IPS-18c (cell line): Measurements from ENCODE around the gene GATB.
"Not testable (repeated sequence)": the region's sequence is repeated elsewhere in the genome, so short reads cannot be mapped to it uniquely, and the experiment has no call there.

Experiments
- H3K4me3 ChIP-seq: 2 replicates; pipeline ENCODE4 v1.7.0; 2013; ENCODE audit warnings: low read depth, mild to moderate bottlenecking, low read length, moderate library complexity; ENCODE audit not compliant: insufficient read depth
- H3K9me3 ChIP-seq: one replicate; pipeline ENCODE4 v1.6.1; 2013; ENCODE audit warnings: mild to moderate bottlenecking, low read length, moderate library complexity; ENCODE audit not compliant: control insufficient read depth, insufficient read depth

The GATB gene

GRCh38 chr4:151750156-151750555 lies 10.7 kb downstream of the GATB start:
- no peaks in the 10 kb centered on the region for H3K9me3 ChIP-seq
- no peak overlapping the region for H3K4me3 ChIP-seq

DNA sequence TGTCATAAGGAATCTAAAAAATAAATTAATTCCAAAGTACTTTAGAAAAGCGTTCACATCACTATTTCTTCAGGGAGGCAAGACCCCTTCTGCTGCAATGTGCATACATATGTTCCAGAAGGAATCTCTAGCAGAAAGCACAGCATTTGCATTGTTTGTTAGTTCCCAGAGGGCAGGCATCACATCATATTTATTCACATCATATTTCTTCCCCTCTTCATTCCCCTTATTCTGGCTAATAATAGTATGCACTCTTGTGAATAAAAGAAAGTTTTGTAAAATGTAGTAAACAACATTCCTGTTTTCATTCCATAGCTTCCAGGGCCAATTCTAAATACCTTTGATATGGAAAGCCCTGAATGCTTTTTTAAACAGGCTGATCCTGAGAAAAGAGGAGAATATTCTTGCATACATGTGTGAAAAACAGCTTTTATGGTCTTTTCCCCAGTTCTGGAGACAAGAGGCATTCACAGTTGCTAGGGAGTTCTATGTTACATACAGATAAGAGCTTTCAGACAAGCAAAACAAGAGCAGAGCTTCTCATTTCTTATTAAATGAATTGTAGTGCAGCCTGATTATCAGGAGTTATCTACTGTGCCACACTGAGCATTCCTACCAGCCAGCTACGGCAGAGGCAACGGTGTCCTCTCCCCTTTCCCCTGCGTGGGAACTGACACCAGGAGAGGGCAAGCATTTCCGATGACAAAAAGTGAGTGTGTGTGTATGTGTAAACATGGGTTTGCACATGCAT lies 15.2 kb downstream of the GATB start:
- Histone ChIP-seq H3K9me3 (no peaks in the 10 kb centered on the region), H3K4me3 (no peak overlapping the region)

GRCh38 chr4:151744614-151745013 lies 16.2 kb downstream of the GATB start:
- Histone ChIP-seq H3K9me3 (no peaks in the 10 kb centered on the region), H3K4me3 (no peak overlapping the region)

DNA sequence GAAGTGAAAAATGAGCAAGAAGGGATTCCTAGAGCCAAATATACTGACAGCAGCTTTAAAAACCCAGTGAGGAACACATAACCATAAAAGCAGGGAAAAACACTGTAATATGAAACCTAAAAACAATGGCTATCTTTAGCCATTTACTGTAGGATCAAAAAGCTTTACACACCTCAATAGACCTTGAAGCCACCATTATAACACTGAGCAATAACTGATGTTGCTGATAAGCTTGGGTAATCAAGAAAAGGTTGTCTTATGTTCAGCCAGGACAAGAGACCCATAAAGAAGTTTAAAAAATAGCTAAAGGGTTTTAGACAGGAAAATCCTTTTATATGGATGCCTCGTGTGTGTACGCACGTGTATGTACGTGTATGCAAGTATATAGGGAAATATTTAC lies 16.9 kb downstream of the GATB start:
- no peaks in the 10 kb centered on the region for H3K9me3 ChIP-seq

DNA sequence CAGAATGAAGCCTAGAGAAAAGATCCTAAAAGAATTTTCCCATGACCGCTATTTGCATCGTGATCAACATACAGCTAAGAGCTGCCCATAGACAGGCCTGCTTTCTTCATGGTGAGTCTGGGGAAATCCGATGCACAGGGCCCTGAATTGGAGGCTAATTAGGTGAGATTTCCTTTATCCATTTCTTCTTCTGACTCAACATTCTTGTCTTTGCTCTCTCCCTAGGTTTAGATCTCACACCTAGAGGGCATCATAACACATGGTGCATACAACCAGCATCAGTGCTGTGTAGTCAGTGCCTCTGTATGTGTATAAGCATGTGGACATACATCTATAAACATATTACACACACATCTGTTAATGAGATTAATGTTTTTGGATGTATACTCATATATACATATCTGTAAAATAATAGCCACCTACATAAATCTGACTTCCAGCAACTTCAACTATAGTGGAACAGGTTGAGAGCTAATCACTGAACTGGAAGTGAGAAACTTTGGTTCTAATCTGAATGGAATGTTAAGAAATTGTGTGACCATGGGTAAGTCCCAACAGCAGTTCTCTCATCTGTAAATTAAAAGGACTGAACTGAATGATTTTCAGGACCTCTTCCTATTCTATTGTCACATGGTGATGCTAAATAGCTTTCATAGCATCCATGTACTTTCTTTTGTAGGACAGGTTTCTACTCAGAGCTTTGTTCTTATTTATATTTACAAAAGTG lies 17.5 kb downstream of the GATB start:
- no peaks in the 10 kb centered on the region for H3K9me3 ChIP-seq
- H3K4me3 ChIP-seq: no peak overlapping the region

More for the DNA sequence above, 16.9 kb downstream of the GATB start:
- no peak overlapping the region for H3K4me3 ChIP-seq

DNA sequence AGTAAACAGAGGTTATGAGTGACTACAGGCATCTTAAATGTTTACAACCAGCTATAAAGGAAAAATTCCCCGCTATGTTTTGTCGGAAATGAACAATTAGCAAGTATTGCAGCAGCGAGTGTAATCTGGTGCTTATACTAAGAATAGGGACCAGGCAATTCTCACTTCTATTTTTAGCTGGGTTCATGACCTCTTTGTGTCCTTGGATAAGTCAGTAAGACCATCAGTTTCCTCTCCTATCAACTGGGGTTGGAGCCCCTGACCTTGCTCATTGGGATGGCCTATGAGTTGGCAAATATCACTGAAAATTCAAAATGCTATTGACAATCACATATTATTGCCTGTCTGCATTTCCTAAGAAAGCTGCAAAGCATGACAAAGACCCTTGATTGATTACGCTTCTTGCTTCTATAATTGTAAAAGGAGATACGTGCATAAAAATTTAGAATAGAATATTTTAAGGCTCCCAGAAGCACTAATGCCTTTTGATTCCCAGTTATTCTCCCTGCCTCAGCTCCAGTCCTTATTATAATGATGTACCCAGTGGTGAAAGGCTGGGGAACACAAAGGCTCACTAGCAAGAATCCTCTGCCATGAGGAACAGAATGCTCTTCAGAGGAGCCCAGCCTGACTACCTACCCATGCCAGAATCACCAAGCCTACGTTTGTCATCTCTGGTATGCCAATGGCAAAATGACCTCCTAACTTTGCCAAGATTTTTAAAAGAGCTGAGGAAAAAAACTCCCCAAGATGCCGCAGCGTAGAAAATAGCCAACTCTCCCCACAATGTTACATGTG lies 21.9 kb downstream of the GATB start:
- no peak overlapping the region for H3K4me3 ChIP-seq
- H3K9me3 ChIP-seq: peaks cover 5% of the 10 kb centered on the region

DNA sequence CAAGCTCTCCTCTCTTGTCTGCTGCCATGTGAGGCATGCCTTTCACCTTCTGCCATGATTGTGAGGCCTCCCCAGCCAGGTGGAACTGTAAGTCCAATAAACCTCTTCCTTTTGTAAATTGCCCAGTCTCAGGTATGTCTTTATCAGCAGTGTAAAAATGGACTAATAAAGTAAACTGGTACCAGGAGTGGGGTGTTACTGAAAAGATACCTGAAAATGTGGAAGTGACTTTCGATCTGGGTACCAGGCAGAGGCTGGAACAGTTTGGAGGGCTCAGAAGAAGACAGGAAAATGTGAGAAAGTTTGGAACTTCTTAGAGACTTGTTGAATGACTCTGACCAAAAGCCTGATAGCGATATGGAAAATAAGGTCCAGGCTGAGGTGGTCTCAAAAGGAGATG lies 24.0 kb downstream of the GATB start:
- H3K4me3 ChIP-seq, H3K9me3 ChIP-seq: not testable (repeated sequence)

DNA sequence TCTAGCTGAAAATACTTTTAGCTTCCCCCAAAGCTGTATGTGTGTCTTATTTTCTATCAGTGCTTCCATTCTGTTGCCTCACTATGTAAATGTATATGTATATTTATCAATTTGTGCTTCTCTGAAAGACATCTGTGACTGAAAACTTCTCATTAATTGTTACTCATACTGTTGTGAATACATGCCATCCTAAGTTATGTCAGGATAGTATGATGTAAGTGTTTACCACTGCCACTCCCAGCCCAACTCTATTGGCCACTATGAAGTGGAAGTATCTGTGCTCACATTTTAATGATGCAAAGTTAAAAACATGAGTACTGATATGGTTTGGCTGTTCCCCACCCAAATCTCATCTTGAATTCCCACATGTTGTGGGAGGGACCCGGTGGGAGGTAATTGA lies 24.4 kb downstream of the GATB start:
- Histone ChIP-seq H3K9me3 (peaks cover 5% of the 10 kb centered on the region), H3K4me3 (no peak overlapping the region)

DNA sequence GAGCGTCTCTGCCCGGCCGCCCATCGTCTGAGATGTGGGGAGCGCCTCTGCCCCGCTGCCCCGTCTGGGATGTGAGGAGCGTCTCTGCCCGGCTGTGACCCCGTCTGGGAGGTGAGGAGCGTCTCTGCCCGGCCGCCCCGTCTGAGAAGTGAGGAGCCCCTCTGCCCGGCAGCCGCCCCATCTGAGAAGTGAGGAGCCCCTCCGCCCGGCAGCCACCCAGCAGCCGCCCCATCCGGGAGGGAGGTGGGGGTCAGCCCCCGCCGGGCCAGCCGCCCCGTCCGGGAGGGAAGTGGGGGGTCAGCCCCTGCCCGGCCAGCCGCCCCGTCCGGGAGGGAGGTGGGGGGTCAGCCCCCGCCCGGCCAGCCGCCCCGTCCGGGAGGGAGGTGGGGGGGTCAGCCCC lies 29.1 kb downstream of the GATB start:
- not testable (repeated sequence) for H3K4me3 ChIP-seq, H3K9me3 ChIP-seq

DNA sequence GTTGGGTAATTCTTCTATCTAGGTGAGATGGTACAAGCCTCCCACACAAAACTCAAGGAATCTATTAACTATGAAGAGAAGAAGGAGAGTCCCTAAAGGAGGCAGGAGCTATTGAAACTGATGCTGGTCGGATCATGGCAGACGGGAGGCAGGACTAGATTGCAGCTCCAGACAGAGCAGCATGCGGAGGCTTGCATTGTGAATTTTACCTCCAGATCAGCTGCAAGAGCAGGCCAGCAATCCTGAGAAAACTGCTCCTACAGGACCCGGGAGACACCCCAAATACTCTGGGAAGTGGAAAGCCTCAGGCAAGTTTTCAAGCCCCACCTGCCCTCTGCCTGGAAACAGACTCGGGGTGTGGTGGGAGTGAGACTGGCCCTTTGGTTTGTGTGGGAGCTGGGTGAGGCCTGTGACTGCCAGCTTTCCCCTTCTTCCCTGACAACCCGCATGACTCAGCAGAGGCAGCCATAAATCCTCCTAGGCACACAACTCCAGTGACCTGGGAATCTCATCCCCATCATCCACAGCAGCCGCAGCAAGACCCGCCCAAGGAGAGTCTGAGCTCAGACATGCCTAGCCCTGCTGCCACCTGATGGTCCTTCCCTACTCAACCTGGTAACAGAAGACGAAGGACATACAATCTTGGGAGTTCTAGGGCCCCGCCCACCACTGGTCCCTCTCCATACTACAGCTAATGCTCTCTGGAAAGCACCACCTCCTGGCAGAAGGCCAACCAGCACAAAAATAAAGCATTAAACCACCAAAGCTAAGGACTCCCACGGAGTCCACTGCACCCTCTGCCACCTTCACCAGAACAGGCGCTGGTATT lies 30.9 kb downstream of the GATB start:
- peaks cover 2% of the 10 kb centered on the region for H3K9me3 ChIP-seq
- H3K4me3 ChIP-seq: no peak overlapping the region

DNA sequence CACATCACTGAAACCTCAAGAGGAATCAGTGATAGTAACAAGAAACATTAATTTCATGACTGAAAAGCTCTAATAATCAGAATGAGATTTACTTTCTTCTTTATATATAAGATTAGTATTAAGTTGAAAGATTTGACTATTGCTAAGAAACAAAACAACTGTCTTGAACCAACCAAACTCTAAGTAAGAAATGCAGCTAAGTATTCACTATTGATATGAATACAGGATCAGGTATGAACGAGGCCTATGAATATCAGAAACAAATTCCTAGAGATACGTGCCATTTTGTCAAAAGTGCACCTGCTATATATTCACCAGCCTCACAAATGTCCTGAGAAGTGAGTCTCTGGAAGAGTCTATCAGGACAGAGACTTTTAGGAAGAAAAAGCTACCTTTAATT lies 32.1 kb downstream of the GATB start:
- Histone ChIP-seq H3K4me3 (no peak overlapping the region), H3K9me3 (peaks cover 2% of the 10 kb centered on the region)

DNA sequence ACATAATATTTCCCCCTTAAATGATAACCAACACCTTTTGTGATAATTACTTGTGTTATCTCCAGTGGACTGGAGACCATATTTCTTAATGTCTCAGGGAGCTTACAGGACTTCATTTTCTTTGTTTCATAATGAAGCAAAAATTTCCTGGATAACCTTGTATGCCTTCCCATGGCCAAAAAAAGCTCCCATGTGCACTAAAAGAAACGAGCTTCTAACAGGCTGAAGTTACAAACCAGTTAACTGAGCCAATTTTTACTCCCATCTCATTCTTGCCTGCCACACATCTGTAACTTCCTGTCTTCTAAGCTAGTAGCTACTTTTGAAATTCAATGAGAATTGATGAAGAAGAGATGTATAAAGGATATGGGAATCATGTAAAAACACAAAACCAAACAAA lies 32.8 kb downstream of the GATB start:
- H3K9me3 ChIP-seq: peaks cover 2% of the 10 kb centered on the region

DNA sequence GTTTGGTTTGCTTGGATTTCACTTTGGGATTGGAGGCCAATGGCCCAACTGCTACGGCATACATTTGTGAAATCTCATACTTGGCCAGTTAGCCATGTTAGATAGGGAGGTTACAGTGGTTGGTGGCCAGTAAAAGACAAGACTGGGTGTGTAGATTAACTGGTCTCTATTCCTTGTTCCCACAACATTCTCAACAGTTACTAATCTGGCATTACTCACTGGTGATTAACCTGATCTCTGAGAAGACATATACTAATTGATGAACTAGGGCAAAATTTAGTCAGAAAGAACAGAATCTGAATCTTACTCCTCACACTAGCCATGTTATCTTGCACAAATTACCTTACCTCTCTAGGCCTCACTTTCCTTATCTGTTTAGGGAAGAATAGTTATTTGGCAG lies 33.4 kb downstream of the GATB start:
- Histone ChIP-seq H3K4me3 (no peak overlapping the region), H3K9me3 (peaks cover 2% of the 10 kb centered on the region)

More for the DNA sequence above, 32.8 kb downstream of the GATB start:
- H3K4me3 ChIP-seq: no peak overlapping the region

DNA sequence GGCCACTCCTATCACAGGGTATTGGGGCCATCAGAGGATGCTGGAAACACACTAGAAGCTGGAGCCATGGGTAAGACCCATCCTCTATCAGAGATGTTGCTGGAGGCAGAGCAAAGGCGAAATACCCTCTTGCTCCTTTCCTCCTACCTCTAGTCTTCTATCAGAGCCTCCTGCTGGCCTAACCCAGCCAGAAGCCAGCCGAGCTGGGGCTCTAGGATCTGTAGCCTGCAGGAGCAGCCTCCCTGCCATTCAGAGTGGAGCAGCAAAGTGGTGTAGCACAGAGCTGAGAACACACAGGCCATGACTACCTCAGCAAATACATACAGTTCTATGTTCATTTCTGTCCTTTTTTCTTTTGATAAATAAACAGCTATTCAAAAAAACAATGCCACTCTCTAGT lies 35.7 kb downstream of the GATB start:
- Histone ChIP-seq H3K9me3 (no peaks in the 10 kb centered on the region), H3K4me3 (no peak overlapping the region)

GRCh38 chr4:151721916-151722315 lies 38.9 kb downstream of the GATB start:
- Histone ChIP-seq H3K4me3 (no peak overlapping the region), H3K9me3 (no peaks in the 10 kb centered on the region)

GRCh38 chr4:151721466-151721865 lies 39.3 kb downstream of the GATB start:
- no peaks in the 10 kb centered on the region for H3K9me3 ChIP-seq
- no peak overlapping the region for H3K4me3 ChIP-seq

GRCh38 chr4:151719956-151720334 lies 40.9 kb downstream of the GATB start:
- H3K9me3 ChIP-seq: no peaks in the 10 kb centered on the region
- no peak overlapping the region for H3K4me3 ChIP-seq
